Activated B cell treated with CpG ODN at 0.5 μM for 24 hours (primary cell): ENCODE measurements around the gene MTMR10. TPM values are rescaled to one million over a fixed set of nuclear protein-coding genes. Genes with fewer than 3 reads are reported as not detected.

Experiments
- ATAC-seq: fragments of 200-7000 bp; cut with Tn5 transposase; one replicate; pipeline ENCODE4 v1.10.0; 2021; ENCODE audit warnings: low read depth, mild to moderate bottlenecking, moderate library complexity
- CTCF ChIA-PET: fragments of 350-600 bp; sonication (Branson Sonifier 250); formaldehyde crosslinking; loops from one replicate; lab custom pipeline; 2021; ENCODE audit warnings: antibody characterized with exemption; lab: Charles Lee
- POLR2A ChIA-PET: fragments of 350-600 bp; sonication (Branson Sonifier 250); formaldehyde crosslinking; loops from one replicate; lab custom pipeline; 2021; ENCODE audit warnings: antibody characterized with exemption; lab: Charles Lee
- DNase-seq: peaks from one replicate; pipeline ENCODE4 v3.0.0; 2022
- H3K27ac Mint-ChIP-seq: one replicate; pipeline ENCODE4 v1.8.0; 2020; ENCODE audit warnings: mixed read lengths
- H3K27me3 Mint-ChIP-seq: one replicate; pipeline ENCODE4 v1.8.0; 2021; ENCODE audit warnings: mixed read lengths
- H3K36me3 Mint-ChIP-seq: one replicate; pipeline ENCODE4 v1.8.0; 2021; ENCODE audit warnings: low read depth, mixed read lengths
- H3K4me1 Mint-ChIP-seq: one replicate; pipeline ENCODE4 v1.8.0; 2021; ENCODE audit warnings: mixed read lengths
- H3K4me3 Mint-ChIP-seq: one replicate; pipeline ENCODE4 v1.8.0; 2020; ENCODE audit warnings: mild to moderate bottlenecking, mixed read lengths
- H3K9me3 Mint-ChIP-seq: one replicate; pipeline ENCODE4 v1.8.0; 2020; ENCODE audit warnings: mixed read lengths
- intact Hi-C: fragments of 100-400 bp; cut with micrococcal nuclease; formaldehyde crosslinking; loops from one replicate; pipeline ENCODE4 v1.15.1; 2024
- total RNA-seq: library from RNA; stranded (reverse); gene quantifications from 2 replicates; pipeline ENCODE4 v1.2.3, GENCODE V29; 2022
- TF ChIP-seq, protein P1 (sequence below): fragments of 200-600 bp; IDR thresholded peaks from one replicate; pipeline ENCODE4 v1.8.0; 2022; ENCODE audit warnings: antibody characterized with exemption, mild to moderate bottlenecking

MTMR10 gene
- total RNA-seq, 1 donor from 2014 or later, result 42.5 TPM

DNA sequence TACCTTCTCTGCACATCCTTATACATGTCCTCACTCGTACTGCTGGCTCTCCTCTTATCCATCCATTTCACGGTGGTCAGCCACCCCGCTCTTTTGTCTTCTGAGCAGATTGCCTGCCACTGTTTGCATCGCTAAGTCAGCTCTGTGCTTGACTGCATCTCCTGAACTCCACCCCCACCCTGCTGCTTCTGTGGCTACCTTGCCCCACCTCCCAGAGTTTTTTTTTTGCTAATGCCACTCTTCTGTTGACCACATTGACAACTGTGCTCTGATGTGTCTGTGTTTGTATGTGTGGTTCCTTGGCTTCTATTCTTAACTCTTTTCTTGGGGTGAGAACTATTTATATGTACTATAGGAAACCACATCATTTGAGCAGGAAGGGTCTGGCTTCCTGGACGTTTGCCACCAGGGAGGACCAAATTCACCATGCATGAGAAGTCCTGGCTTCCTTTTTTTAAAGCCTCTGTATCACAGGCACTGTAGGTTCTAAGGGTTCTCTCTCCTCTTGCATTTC is 12.8 kb upstream of the MTMR10 start:
- TF ChIP-seq, protein P1, sequence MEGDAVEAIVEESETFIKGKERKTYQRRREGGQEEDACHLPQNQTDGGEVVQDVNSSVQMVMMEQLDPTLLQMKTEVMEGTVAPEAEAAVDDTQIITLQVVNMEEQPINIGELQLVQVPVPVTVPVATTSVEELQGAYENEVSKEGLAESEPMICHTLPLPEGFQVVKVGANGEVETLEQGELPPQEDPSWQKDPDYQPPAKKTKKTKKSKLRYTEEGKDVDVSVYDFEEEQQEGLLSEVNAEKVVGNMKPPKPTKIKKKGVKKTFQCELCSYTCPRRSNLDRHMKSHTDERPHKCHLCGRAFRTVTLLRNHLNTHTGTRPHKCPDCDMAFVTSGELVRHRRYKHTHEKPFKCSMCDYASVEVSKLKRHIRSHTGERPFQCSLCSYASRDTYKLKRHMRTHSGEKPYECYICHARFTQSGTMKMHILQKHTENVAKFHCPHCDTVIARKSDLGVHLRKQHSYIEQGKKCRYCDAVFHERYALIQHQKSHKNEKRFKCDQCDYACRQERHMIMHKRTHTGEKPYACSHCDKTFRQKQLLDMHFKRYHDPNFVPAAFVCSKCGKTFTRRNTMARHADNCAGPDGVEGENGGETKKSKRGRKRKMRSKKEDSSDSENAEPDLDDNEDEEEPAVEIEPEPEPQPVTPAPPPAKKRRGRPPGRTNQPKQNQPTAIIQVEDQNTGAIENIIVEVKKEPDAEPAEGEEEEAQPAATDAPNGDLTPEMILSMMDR, result no peak
- CTCF ChIA-PET, result no interaction called here
- peaks cover 1% of the 10 kb centered on the region for H3K9me3 Mint-ChIP-seq
- no peaks in the 10 kb centered on the region for H3K36me3 Mint-ChIP-seq
- peak overlapping the region; percentile 81 for H3K4me3 Mint-ChIP-seq
- peak overlapping the region; percentile 68 for H3K27ac Mint-ChIP-seq
- intact Hi-C loops, result loop anchor here (1.0 to 2.0 kb wide), 3 partner anchors 10 to 17 kb away; partner anchors contain the start of gene MTMR10
- H3K27me3 Mint-ChIP-seq, result no peaks in the 10 kb centered on the region
- peaks cover 89% of the 10 kb centered on the region for H3K4me1 Mint-ChIP-seq
- POLR2A ChIA-PET, result interaction anchor here (0.5 to 3.8 kb wide), 9 partner anchors 10 to 335 kb away, joined by 3 to 26 read pairs (median 3); partner anchors contain the start of genes KLF13 and MTMR10
- DNase-seq (peak; percentile 36), ATAC-seq (peak; percentile 90)

DNA sequence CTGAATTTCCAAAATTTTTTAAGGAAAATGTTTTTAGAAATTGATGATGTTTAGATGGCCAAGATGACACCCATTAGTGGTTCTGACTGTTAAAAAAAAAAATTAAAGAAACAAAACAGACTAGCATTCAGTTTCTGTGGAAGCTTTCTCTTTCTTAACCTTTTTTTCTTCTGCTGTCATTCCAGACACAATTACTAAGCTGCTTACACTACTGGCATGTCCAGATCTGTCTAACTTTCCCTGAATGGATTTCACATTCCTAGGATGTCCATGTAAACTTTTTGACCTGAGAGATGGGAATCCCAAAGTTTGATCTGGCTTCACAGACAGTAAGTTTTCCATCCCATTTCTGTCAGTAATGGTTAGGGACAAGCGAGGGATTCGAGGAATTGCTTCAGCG is 10.3 kb upstream of the MTMR10 start:
- Mint-ChIP-seq H3K9me3 (no peaks in the 10 kb centered on the region), H3K36me3 (no peaks in the 10 kb centered on the region), H3K27ac (no peak overlapping the region), H3K27me3 (no peaks in the 10 kb centered on the region), H3K4me1 (peaks cover 68% of the 10 kb centered on the region), H3K4me3 (no peak overlapping the region)
- ChIA-PET CTCF (interaction anchor here (1.1 kb wide), 1 partner anchor 127 kb away, joined by 7 read pairs; no protein-coding TSS in a partner anchor), POLR2A (interaction anchor here (0.6 to 1.4 kb wide), 2 partner anchors 10 to 47 kb away, joined by 4 to 9 read pairs; partner anchors contain the start of gene MTMR10)
- ATAC-seq (no peak), DNase-seq (no peak)
- intact Hi-C loops, result no loop called here
- TF ChIP-seq, protein P1, result no peak

DNA sequence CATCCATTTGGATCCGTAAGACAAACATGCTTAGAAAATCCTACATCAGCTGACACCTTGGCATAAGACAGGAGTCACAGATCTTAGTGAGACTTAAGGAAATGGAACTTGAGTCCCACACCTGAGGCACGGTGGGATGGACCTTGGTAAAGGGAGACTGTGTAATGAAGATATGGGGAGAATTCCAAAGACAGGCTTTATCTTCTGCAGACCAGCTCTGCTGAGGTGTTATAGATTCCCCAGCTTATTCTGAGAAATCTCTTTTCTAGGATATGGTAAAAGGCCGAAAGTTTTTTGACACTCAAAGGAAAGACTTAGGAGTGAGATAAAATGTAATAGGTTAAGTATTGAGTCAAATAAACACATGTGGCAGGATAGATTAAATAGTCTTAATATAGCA is 8.3 kb upstream of the MTMR10 start:
- Mint-ChIP-seq H3K9me3 (no peaks in the 10 kb centered on the region), H3K4me1 (peaks cover 48% of the 10 kb centered on the region), H3K4me3 (no peak overlapping the region), H3K36me3 (no peaks in the 10 kb centered on the region), H3K27ac (no peak overlapping the region), H3K27me3 (no peaks in the 10 kb centered on the region)
- DNase-seq, result no peak
- intact Hi-C loops, result no loop called here
- POLR2A ChIA-PET, result no interaction called here
- TF ChIP-seq, protein P1, result no peak
- CTCF ChIA-PET, result no interaction called here
- ATAC-seq, result no peak

DNA sequence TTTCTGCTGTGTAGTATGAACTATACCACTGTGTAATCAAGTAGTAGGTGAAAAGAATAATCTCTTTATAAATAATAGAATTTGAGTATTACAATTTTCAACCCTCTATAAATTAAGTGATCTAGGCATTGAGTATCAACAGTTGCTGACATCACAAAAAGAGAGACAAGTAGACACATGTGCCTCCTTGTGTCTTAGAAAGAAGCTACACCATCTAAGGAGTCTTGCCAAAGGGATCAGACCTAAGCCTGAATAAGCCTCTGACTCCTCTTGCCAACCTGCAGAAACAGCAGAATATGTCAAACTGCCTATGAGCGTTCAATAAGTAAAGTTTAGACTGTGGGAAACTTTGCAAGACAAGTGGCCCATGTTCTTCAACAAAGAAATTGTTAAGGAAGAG is 5.8 kb upstream of the MTMR10 start:
- H3K36me3 Mint-ChIP-seq, result no peaks in the 10 kb centered on the region
- ChIA-PET CTCF (no interaction called here), POLR2A (no interaction called here)
- no peaks in the 10 kb centered on the region for H3K9me3 Mint-ChIP-seq
- no peak overlapping the region for H3K4me3 Mint-ChIP-seq
- H3K27ac Mint-ChIP-seq, result no peak overlapping the region
- TF ChIP-seq, protein P1, result no peak
- DNase-seq (no peak), ATAC-seq (no peak)
- intact Hi-C loops, result no loop called here
- no peaks in the 10 kb centered on the region for H3K27me3 Mint-ChIP-seq
- H3K4me1 Mint-ChIP-seq, result peaks cover 27% of the 10 kb centered on the region

- DNase-seq, result no peak
- H3K9me3 Mint-ChIP-seq, result no peaks in the 10 kb centered on the region
- ATAC-seq, result no peak
- ChIA-PET POLR2A (interaction anchor here (0.6 to 2.4 kb wide), 14 partner anchors 9 to 484 kb away, joined by 3 to 26 read pairs (median 5); partner anchors contain the start of gene KLF13), CTCF (interaction anchor here (1.1 to 2.6 kb wide), 2 partner anchors 22 to 137 kb away, joined by 3 to 12 read pairs; no protein-coding TSS in a partner anchor)
- H3K4me3 Mint-ChIP-seq, result peak overlapping the region; percentile 87
- peaks cover 26% of the 10 kb centered on the region for H3K4me1 Mint-ChIP-seq
- peaks cover 21% of the 10 kb centered on the region for H3K36me3 Mint-ChIP-seq
- TF ChIP-seq, protein P1, result no peak
- H3K27me3 Mint-ChIP-seq, result no peaks in the 10 kb centered on the region
- H3K27ac Mint-ChIP-seq, result peak overlapping the region; percentile 83
- intact Hi-C loops, result loop anchor here (5.0 kb wide), 4 partner anchors 40 to 225 kb away; partner anchors contain the start of gene FAN1
Observed at GRCh38 chr15:30992249-30992864, 929 bp upstream of the MTMR10 start.
